HS-5 (cell line): ENCODE data around the gene CAMSAP3.

Experiments
- DNase-seq: peaks from one replicate; pipeline ENCODE4 v3.0.0-alpha.2; 2012; ENCODE audit warnings: low read depth

The CAMSAP3 gene

DNA sequence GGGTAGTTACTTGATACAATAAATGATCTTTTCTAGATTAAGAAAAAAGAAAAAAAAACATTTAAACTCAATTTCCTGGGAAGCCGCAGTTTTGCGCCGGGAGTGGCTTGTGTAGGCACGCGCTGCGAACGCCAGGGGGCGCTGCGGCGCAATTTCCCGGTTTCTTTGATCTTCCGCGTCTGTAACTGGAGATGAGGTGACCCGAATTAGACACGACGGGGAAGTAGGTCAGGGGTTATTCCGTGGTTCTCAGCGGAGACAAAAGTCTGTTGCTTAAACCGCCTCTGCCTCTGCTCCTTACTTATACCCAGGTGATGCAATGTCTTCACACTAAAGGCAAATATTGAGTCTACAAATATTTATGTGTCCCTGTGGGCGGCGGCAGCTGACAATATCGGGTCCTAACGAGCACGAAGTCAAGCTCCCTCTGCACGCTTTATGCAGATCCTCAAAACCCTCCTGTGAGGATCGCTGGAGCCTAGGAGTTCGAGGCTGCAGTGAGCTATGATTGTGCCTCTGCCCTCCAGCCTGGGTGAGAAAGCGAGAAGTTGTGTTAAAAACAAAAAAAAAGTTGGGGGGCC is 56.5 kb downstream of the CAMSAP3 start:
- DNase-seq: peak; percentile 41

GRCh38 chr19:7654401-7654800 is 58.7 kb downstream of the CAMSAP3 start:
- DNase-seq: no peak

GRCh38 chr19:7655581-7655980 is 59.9 kb downstream of the CAMSAP3 start:
- no peak for DNase-seq

GRCh38 chr19:7657131-7657751 is 61.6 kb downstream of the CAMSAP3 start:
- DNase-seq: no peak

GRCh38 chr19:7658219-7658686 is 62.6 kb downstream of the CAMSAP3 start:
- DNase-seq: no peak

- DNase-seq: no peak
Measured at GRCh38 chr19:7661744-7662538, 66.3 kb downstream of the CAMSAP3 start.

- DNase-seq: no peak
Measured at GRCh38 chr19:7662657-7663056, 67.0 kb downstream of the CAMSAP3 start.

DNA sequence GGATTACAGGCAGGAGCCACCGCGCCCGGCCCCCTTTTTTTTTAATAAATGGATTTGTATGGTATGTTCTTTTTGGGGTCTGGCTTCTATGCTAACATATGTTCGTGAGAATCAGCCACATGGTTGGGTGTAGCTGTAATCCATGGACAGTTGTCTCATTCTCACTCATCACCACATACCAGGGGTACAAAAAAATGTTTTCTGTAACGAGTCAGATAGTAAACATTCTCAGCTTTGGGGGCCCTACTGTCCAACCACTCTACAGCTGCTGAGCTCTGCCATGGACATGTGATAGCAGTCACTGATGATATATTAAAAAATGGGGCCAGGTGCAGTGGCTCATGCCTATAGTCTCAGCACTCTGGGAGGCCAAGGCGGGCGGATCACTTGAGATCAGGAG is 68.0 kb downstream of the CAMSAP3 start:
- no peak for DNase-seq

DNA sequence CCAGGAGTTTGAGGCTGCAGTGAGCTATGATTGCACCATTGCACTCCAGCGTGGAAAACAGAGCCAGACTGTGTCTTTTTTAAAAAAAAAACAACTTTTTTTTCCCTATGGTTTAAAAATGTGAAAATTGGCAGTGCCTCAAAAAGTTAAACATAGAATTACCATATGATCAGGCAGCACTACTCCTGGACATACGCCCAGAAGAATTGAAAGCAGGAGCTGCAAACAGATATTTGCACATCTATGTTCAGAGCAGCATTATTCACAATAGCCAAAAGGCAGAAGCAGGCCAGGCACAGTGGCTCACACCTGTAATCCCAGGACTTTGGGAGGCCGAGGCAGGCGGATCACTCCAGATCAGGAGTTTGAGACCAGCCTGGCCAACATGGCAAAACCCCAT is 69.4 kb downstream of the CAMSAP3 start:
- DNase-seq: no peak
